ENCODE results near the gene SERPINA6.

DNA sequence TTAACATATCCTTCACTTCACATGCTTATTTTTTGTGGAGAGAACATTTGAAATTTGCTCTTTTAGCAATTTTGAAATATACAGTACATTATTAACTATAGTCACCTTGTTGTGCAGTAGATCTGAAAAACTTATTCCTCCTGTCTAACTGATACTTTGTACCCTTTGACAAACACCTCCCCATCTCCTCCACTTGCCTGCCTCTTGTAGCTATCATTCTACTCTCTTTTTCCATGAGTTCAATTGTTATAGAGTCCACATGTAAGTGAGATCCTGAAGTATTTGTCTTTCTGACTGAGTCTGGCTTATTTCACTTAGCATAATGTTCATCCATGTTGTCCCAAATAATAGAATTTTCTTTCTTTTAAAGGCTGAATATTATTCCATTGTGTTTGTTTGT is 9.5 kb upstream of the SERPINA6 start:
- TF ChIP-seq, protein P1, sequence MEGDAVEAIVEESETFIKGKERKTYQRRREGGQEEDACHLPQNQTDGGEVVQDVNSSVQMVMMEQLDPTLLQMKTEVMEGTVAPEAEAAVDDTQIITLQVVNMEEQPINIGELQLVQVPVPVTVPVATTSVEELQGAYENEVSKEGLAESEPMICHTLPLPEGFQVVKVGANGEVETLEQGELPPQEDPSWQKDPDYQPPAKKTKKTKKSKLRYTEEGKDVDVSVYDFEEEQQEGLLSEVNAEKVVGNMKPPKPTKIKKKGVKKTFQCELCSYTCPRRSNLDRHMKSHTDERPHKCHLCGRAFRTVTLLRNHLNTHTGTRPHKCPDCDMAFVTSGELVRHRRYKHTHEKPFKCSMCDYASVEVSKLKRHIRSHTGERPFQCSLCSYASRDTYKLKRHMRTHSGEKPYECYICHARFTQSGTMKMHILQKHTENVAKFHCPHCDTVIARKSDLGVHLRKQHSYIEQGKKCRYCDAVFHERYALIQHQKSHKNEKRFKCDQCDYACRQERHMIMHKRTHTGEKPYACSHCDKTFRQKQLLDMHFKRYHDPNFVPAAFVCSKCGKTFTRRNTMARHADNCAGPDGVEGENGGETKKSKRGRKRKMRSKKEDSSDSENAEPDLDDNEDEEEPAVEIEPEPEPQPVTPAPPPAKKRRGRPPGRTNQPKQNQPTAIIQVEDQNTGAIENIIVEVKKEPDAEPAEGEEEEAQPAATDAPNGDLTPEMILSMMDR (IDR thresholded peaks at IDR 0.05) = no peak
- TF ChIP-seq POLR2AphosphoS5 (IDR thresholded peaks at IDR 0.05) (no peak), POLR2A (IDR thresholded peaks at IDR 0.05) (no peak)

All from breast epithelium (tissue), 3 donors.